Neural progenitor cell (in vitro differentiated cells): Measurements from ENCODE around the gene C1orf122. TPM values are rescaled to one million over a fixed set of nuclear protein-coding genes. Genes with fewer than 3 reads are reported as not detected.

Experiments used
- DNase-seq: peaks from one replicate; pipeline ENCODE4 v3.0.0-alpha.2; 2016; ENCODE audit warnings: low spot score
- H2AFZ ChIP-seq: fragments of 200-600 bp; sonication (generic); replicated peaks from 2 replicates; pipeline ENCODE4 v1.6.1; 2016; ENCODE audit warnings: antibody characterized with exemption
- H3F3A ChIP-seq: fragments of 200-600 bp; sonication (generic); 2 replicates; pipeline ENCODE4 v1.6.1; 2016; ENCODE audit warnings: antibody characterized with exemption, low read depth
- H3K27ac ChIP-seq: fragments of 200-600 bp; sonication (generic); 2 replicates; pipeline ENCODE4 v1.5.1; 2016; ENCODE audit warnings: mild to moderate bottlenecking
- H3K27me3 ChIP-seq: fragments of 200-600 bp; sonication (generic); 2 replicates; pipeline ENCODE4 v1.6.1; 2016; ENCODE audit warnings: mild to moderate bottlenecking, moderate library complexity
- H3K36me3 ChIP-seq: fragments of 200-600 bp; sonication (generic); 2 replicates; pipeline ENCODE4 v1.5.1; 2016
- H3K4me1 ChIP-seq: fragments of 200-600 bp; sonication (generic); 2 replicates; pipeline ENCODE4 v1.6.1; 2016; ENCODE audit warnings: mixed run types
- H3K4me2 ChIP-seq: fragments of 200-600 bp; sonication (generic); 2 replicates; pipeline ENCODE4 v1.6.1; 2016
- H3K4me3 ChIP-seq: fragments of 200-600 bp; sonication (generic); 2 replicates; pipeline ENCODE4 v1.5.1; 2016
- H3K79me2 ChIP-seq: fragments of 200-600 bp; sonication (generic); 2 replicates; pipeline ENCODE4 v1.6.1; 2016; ENCODE audit warnings: low read depth
- H3K9ac ChIP-seq: fragments of 200-600 bp; sonication (generic); 2 replicates; pipeline ENCODE4 v1.6.1; 2016
- H3K9me3 ChIP-seq: fragments of 200-600 bp; sonication (generic); 2 replicates; pipeline ENCODE4 v1.5.1; 2016; ENCODE audit warnings: low read depth
- H4K20me1 ChIP-seq: fragments of 200-600 bp; sonication (generic); 2 replicates; pipeline ENCODE4 v1.6.1; 2016; ENCODE audit warnings: low read depth
- H3K27ac Mint-ChIP-seq: 3 replicates; pipeline ENCODE4 v1.8.0; 2021; ENCODE audit warnings: mixed read lengths
- H3K27me3 Mint-ChIP-seq: 2 replicates; pipeline ENCODE4 v1.8.0; 2022; ENCODE audit warnings: low read depth, mild to moderate bottlenecking, inconsistent platforms, moderate library complexity, mixed read lengths; ENCODE audit not compliant: insufficient read depth
- H3K36me3 Mint-ChIP-seq: 3 replicates; pipeline ENCODE4 v1.8.0; 2021; ENCODE audit warnings: mixed read lengths
- H3K4me1 Mint-ChIP-seq: 3 replicates; pipeline ENCODE4 v1.8.0; 2021; ENCODE audit warnings: mixed read lengths
- H3K4me3 Mint-ChIP-seq: 3 replicates; pipeline ENCODE4 v1.8.0; 2021; ENCODE audit warnings: mild to moderate bottlenecking, moderate library complexity, mixed read lengths
- H3K9me3 Mint-ChIP-seq: 3 replicates; pipeline ENCODE4 v1.8.0; 2020; ENCODE audit warnings: mixed read lengths
- EZH2 ChIP-seq: fragments of 200-600 bp; sonication (generic); IDR thresholded peaks from 2 replicates; pipeline ENCODE4 v1.6.1; 2017; ENCODE audit warnings: antibody characterized with exemption, mild to moderate bottlenecking, moderate library complexity
- EZH2phosphoT487 ChIP-seq: fragments of 200-600 bp; sonication (generic); IDR thresholded peaks from 2 replicates; pipeline ENCODE4 v1.6.1; 2017; ENCODE audit warnings: antibody characterized with exemption
- total RNA-seq: library from RNA; depleted of rRNA; stranded (reverse); fragments of >200 nt; gene quantifications from 2 replicates; pipeline ENCODE4 v1.2.3, GENCODE V29; 2015; ENCODE audit warnings: low replicate concordance
- TF ChIP-seq, protein P1 (sequence below): fragments of 200-600 bp; sonication (generic); IDR thresholded peaks from 2 replicates; pipeline ENCODE4 v1.5.1; 2017; ENCODE audit warnings: antibody characterized with exemption, mild to moderate bottlenecking

Gene C1orf122
- total RNA-seq, 1 donor from 2014 or later = 17.7 TPM

DNA sequence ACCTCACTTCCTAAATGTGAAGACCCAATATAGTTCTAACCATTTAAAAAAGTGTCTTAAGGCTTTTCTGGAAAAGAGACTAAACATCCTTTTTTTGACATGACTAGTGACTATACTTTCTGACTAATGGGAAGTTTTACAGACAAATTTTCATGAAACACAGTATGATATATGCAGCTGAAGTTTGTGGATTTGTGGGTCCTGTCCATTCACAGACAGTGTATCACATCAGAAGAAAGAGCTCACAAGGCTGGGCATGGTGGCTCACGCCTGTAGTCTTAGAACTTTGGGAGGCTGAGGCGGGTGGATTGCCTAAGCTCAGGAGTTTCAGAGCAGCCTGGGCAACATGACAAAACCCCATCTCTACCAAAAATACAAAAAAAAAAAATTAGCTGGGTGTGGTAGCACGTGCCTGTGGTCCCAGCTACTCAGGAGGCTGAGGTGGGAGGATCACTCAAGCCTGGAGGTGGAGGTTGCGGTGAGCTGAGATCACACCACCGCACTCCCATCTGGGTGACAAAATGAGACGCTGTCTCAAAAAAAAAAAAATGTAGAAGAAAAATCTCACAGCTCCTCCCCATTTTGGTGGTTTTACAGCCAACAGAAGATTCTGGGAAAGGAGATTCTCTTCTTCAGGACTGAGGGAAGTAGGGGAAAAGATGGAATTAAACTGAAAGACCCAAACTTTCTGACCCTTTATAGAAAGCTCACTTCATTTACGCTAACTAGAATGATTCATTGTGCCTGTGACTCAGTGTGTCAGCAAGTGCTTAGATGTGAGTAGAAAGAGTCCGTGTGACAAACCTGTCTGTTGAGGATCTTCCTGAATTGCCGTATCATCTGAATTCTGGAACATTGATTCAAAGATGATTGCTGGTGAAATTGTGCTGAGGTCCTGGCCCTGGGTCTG is 15.6 kb downstream of the C1orf122 start:
- Mint-ChIP-seq H3K36me3 (peaks cover 16% of the 10 kb centered on the region), H3K27me3 (peaks cover 2% of the 10 kb centered on the region), H3K4me1 (no peaks in the 10 kb centered on the region), H3K4me3 (no peak overlapping the region), H3K9me3 (no peaks in the 10 kb centered on the region), H3K27ac (no peak overlapping the region)
- H3F3A ChIP-seq = no peaks in the 10 kb centered on the region
- no peak overlapping the region for H3K9ac ChIP-seq
- no peaks in the 10 kb centered on the region for H3K27me3 ChIP-seq
- H4K20me1 ChIP-seq = peaks cover under 1% of the 10 kb centered on the region
- no peak for DNase-seq
- no peaks in the 10 kb centered on the region for H3K4me1 ChIP-seq
- H3K4me3 ChIP-seq = no peak overlapping the region
- H3K4me2 ChIP-seq = no peak overlapping the region
- H3K27ac ChIP-seq = no peak overlapping the region
- no peak for TF ChIP-seq EZH2phosphoT487
- no peak overlapping the region for H2AFZ ChIP-seq
- peaks cover 4% of the 10 kb centered on the region for H3K36me3 ChIP-seq
- H3K79me2 ChIP-seq = no peaks in the 10 kb centered on the region
- no peaks in the 10 kb centered on the region for H3K9me3 ChIP-seq

- no peak for DNase-seq
- TF ChIP-seq, protein P1, sequence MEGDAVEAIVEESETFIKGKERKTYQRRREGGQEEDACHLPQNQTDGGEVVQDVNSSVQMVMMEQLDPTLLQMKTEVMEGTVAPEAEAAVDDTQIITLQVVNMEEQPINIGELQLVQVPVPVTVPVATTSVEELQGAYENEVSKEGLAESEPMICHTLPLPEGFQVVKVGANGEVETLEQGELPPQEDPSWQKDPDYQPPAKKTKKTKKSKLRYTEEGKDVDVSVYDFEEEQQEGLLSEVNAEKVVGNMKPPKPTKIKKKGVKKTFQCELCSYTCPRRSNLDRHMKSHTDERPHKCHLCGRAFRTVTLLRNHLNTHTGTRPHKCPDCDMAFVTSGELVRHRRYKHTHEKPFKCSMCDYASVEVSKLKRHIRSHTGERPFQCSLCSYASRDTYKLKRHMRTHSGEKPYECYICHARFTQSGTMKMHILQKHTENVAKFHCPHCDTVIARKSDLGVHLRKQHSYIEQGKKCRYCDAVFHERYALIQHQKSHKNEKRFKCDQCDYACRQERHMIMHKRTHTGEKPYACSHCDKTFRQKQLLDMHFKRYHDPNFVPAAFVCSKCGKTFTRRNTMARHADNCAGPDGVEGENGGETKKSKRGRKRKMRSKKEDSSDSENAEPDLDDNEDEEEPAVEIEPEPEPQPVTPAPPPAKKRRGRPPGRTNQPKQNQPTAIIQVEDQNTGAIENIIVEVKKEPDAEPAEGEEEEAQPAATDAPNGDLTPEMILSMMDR = no peak
- TF ChIP-seq EZH2 = no peak
- TF ChIP-seq EZH2phosphoT487 = no peak
- Histone ChIP-seq H3K4me3 (no peak overlapping the region), H3K36me3 (peaks cover 4% of the 10 kb centered on the region), H3K79me2 (no peaks in the 10 kb centered on the region), H3K4me2 (no peak overlapping the region), H3F3A (no peaks in the 10 kb centered on the region), H3K4me1 (no peaks in the 10 kb centered on the region), H3K9me3 (no peaks in the 10 kb centered on the region), H3K9ac (no peak overlapping the region), H3K27ac (no peak overlapping the region), H4K20me1 (no peaks in the 10 kb centered on the region), H2AFZ (no peak overlapping the region), H3K27me3 (no peaks in the 10 kb centered on the region)
- Mint-ChIP-seq H3K4me3 (no peak overlapping the region), H3K27ac (no peak overlapping the region), H3K27me3 (peaks cover 2% of the 10 kb centered on the region), H3K36me3 (peaks cover 16% of the 10 kb centered on the region), H3K4me1 (no peaks in the 10 kb centered on the region), H3K9me3 (no peaks in the 10 kb centered on the region)
Measured at GRCh38 chr1:37824001-37824400, 16.4 kb downstream of the C1orf122 start.

DNA sequence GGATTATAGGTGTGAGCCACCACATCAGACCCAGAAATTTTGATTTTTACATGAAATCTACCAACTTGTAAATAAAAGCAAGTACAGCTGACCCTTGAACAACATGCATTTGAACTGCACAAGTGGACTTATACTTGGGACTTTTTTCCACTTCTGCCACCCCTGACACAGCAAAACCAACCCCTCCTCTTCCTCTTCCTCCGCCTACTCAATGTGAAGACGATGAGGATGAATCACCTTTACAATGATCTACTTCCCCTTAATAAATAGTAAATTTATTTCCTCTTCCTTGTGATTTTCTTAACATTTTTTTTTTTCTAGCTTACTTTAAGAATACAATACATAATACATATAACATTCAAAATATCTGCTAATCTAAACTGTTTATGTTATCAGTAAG is 17.9 kb downstream of the C1orf122 start:
- Histone ChIP-seq H3K4me1 (no peaks in the 10 kb centered on the region), H3K27ac (no peak overlapping the region), H3K79me2 (no peaks in the 10 kb centered on the region), H4K20me1 (no peaks in the 10 kb centered on the region), H3K9me3 (no peaks in the 10 kb centered on the region), H3K4me3 (no peak overlapping the region), H3K27me3 (no peaks in the 10 kb centered on the region), H2AFZ (no peak overlapping the region), H3K36me3 (peaks cover 4% of the 10 kb centered on the region), H3K4me2 (no peak overlapping the region), H3F3A (no peaks in the 10 kb centered on the region), H3K9ac (no peak overlapping the region)
- peaks cover 12% of the 10 kb centered on the region for H3K36me3 Mint-ChIP-seq
- DNase-seq = no peak
- H3K27me3 Mint-ChIP-seq = peaks cover 2% of the 10 kb centered on the region
- no peaks in the 10 kb centered on the region for H3K4me1 Mint-ChIP-seq
- H3K27ac Mint-ChIP-seq = no peak overlapping the region
- TF ChIP-seq, protein P1 = no peak
- TF ChIP-seq EZH2 (no peak), EZH2phosphoT487 (no peak)
- no peaks in the 10 kb centered on the region for H3K9me3 Mint-ChIP-seq
- no peak overlapping the region for H3K4me3 Mint-ChIP-seq
